ENCODE measurements around the gene AVPR1A. TPM values are rescaled to one million over a fixed set of nuclear protein-coding genes. Genes with fewer than 3 reads are reported as not detected.
"Not testable (repeated sequence)": the region's sequence is repeated elsewhere in the genome, so short reads cannot be mapped to it uniquely, and the experiment has no call there.

The AVPR1A gene
- total RNA-seq (ENCODE audit: unreplicated experiment) = 0.59 TPM
- long read RNA-seq = 0 reads

- Mint-ChIP-seq H3K27me3 (ENCODE audit: unreplicated experiment) (peaks cover 16% of the 10 kb centered on the region), H3K4me3 (ENCODE audit: unreplicated experiment) (peak within 1 kb of the TSS; percentile 90), H3K4me1 (ENCODE audit: unreplicated experiment) (peaks cover 21% of the 10 kb centered on the region), H3K9me3 (ENCODE audit: unreplicated experiment) (no peaks in the 10 kb centered on the region), H3K36me3 (ENCODE audit: low read depth, unreplicated experiment) (peaks cover 6% of the 10 kb centered on the region), H3K27ac (ENCODE audit: unreplicated experiment) (no peak within 1 kb of the TSS)
- peak; percentile 47 for DNase-seq (ENCODE audit: low spot score)
- no peak for TF ChIP-seq CTCF (IDR thresholded peaks at IDR 0.05; ENCODE audit: unreplicated experiment)
These were observed at the start of gene AVPR1A for GRCh38 chr12:63150713-63151622. TSS of gene AVPR1A (minus strand) at chr12:63151201. CDS start at chr12:63150836, 365 bp downstream.

- Mint-ChIP-seq H3K9me3 (ENCODE audit: unreplicated experiment) (no peaks in the 10 kb centered on the region), H3K27ac (ENCODE audit: unreplicated experiment) (no peak overlapping the region), H3K27me3 (ENCODE audit: unreplicated experiment) (no peaks in the 10 kb centered on the region), H3K36me3 (ENCODE audit: low read depth, unreplicated experiment) (no peaks in the 10 kb centered on the region), H3K4me3 (ENCODE audit: unreplicated experiment) (no peak overlapping the region), H3K4me1 (ENCODE audit: unreplicated experiment) (no peaks in the 10 kb centered on the region)
- no peak for DNase-seq (ENCODE audit: low spot score)
- TF ChIP-seq CTCF (IDR thresholded peaks at IDR 0.05; ENCODE audit: unreplicated experiment) = no peak
These were observed 45.2 kb upstream of the AVPR1A start for GRCh38 chr12:63196168-63196567.

GRCh38 chr12:63179224-63179623, 28.2 kb upstream of the AVPR1A start:
- Mint-ChIP-seq H3K4me1 (ENCODE audit: unreplicated experiment) (no peaks in the 10 kb centered on the region), H3K27ac (ENCODE audit: unreplicated experiment) (no peak overlapping the region), H3K9me3 (ENCODE audit: unreplicated experiment) (peaks cover 26% of the 10 kb centered on the region), H3K4me3 (ENCODE audit: unreplicated experiment) (no peak overlapping the region), H3K36me3 (ENCODE audit: low read depth, unreplicated experiment) (peaks cover 23% of the 10 kb centered on the region), H3K27me3 (ENCODE audit: unreplicated experiment) (peaks cover 4% of the 10 kb centered on the region)
- no peak for DNase-seq (ENCODE audit: low spot score)
- TF ChIP-seq CTCF (IDR thresholded peaks at IDR 0.05; ENCODE audit: unreplicated experiment) = no peak

DNA sequence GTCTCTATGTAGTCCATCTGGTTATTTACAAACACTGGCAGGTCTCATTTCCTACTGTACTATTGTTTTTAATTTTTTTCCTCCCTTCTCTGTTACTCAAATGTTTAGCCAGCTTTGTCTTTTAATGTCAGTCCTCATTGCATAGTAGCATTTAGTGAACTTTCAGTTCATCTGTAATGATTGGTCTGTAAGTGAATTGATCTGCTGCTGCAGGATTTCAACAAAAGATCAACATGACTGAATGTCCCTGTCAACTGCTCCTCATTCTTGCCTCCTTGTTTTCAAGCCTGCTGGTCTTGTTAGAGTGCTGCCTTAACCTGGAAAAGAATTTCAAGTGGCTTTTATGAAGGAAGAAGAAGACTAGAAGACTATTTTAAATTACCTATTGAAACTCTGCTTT, 19.3 kb upstream of the AVPR1A start:
- H3K27me3 Mint-ChIP-seq (ENCODE audit: unreplicated experiment) = no peaks in the 10 kb centered on the region
- no peak for TF ChIP-seq CTCF (IDR thresholded peaks at IDR 0.05; ENCODE audit: unreplicated experiment)
- no peak overlapping the region for H3K27ac Mint-ChIP-seq (ENCODE audit: unreplicated experiment)
- no peak overlapping the region for H3K4me3 Mint-ChIP-seq (ENCODE audit: unreplicated experiment)
- H3K36me3 Mint-ChIP-seq (ENCODE audit: low read depth, unreplicated experiment) = peaks cover under 1% of the 10 kb centered on the region
- H3K9me3 Mint-ChIP-seq (ENCODE audit: unreplicated experiment) = peaks cover 1% of the 10 kb centered on the region
- H3K4me1 Mint-ChIP-seq (ENCODE audit: unreplicated experiment) = no peaks in the 10 kb centered on the region
- no peak for DNase-seq (ENCODE audit: low spot score)

DNA sequence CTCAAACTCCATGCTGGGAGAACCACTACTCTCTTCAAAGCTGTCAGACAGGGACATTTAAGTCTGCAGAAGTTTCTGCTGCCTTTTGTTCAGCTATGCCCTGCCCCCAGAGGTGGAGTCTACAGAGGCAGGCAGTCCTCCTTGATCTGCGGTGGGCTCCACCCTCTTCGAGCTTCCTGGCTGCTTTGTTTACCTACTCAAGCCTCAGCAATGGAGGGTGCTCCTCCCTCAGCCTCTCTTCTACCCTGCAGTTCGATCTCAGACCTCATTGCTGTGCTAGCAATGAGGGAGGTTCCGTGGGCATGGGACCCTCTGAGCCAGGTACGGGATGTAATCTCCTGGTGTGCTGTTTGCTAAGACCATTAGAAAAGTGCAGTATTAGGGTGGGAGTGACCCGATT, 16.7 kb upstream of the AVPR1A start:
- H3K4me1 Mint-ChIP-seq (ENCODE audit: unreplicated experiment); H3K36me3 Mint-ChIP-seq (ENCODE audit: low read depth, unreplicated experiment); H3K9me3 Mint-ChIP-seq (ENCODE audit: unreplicated experiment); H3K27ac Mint-ChIP-seq (ENCODE audit: unreplicated experiment); DNase-seq (ENCODE audit: low spot score); H3K4me3 Mint-ChIP-seq (ENCODE audit: unreplicated experiment); H3K27me3 Mint-ChIP-seq (ENCODE audit: unreplicated experiment): not testable (repeated sequence)

Data from endothelial cell (in vitro differentiated cells).